Parathyroid adenoma (tissue), 2 donors: ENCODE data around the gene PLCB1.

Experiments
- H2AFZ ChIP-seq: fragments of 300-600 bp; sonication (generic); one replicate; pipeline ENCODE4 v1.7.0; 2017; ENCODE audit warnings: antibody characterized with exemption, mild to moderate bottlenecking
- H3K27ac ChIP-seq: fragments of 300-600 bp; sonication (generic); one replicate; pipeline ENCODE4 v1.7.0; 2017
- H3K27me3 ChIP-seq: fragments of 300-600 bp; sonication (generic); one replicate; pipeline ENCODE4 v1.7.0; 2017; ENCODE audit warnings: low read length; ENCODE audit not compliant: control insufficient read depth, insufficient read depth
- H3K36me3 ChIP-seq: fragments of 300-600 bp; sonication (generic); one replicate; pipeline ENCODE4 v1.7.0; 2017; ENCODE audit warnings: low read length; ENCODE audit not compliant: control insufficient read depth, insufficient read depth
- H3K4me1 ChIP-seq: fragments of 300-600 bp; sonication (generic); one replicate; pipeline ENCODE4 v1.7.0; 2017; ENCODE audit warnings: control low read depth
- H3K4me2 ChIP-seq: fragments of 300-600 bp; sonication (generic); one replicate; pipeline ENCODE4 v1.7.0; 2017; ENCODE audit warnings: low read length
- H3K4me3 ChIP-seq: fragments of 300-600 bp; sonication (generic); one replicate; pipeline ENCODE4 v1.7.0; 2017; ENCODE audit warnings: low read depth, low read length
- H3K79me2 ChIP-seq: fragments of 300-600 bp; sonication (generic); one replicate; pipeline ENCODE4 v1.7.0; 2017; ENCODE audit warnings: control low read depth
- H3K9ac ChIP-seq: fragments of 300-600 bp; sonication (generic); one replicate; pipeline ENCODE4 v1.7.0; 2017; ENCODE audit warnings: mild to moderate bottlenecking
- H3K9me3 ChIP-seq: fragments of 300-600 bp; sonication (generic); one replicate; pipeline ENCODE4 v1.7.0; 2017; ENCODE audit warnings: low read length; ENCODE audit not compliant: control insufficient read depth
- TF ChIP-seq, protein P1 (sequence below): fragments of 300-600 bp; sonication (generic); IDR thresholded peaks from one replicate; pipeline ENCODE4 v1.7.0; 2017; ENCODE audit warnings: antibody characterized with exemption, mild to moderate bottlenecking
- donor health status: primary hyperparathyroidism.

Gene PLCB1

DNA sequence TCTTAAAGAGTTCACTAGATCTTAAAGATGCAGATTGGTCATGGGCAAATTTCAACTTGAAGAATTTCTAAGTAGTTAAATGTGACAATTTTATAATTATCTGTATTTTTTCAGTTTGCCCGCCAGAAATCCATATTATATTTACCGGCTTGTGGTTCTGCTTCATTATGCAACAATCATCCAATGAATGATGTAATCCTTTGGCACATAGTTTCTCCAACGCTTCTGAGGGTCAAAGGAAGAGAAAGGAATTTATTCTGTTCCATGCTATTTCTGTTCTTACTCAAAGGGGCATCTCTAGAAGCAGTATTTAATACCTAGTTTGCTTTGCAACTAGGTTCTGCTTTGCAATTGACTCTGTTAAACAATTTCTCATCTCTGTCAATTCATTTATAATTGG is 577.6 kb downstream of the PLCB1 start:
- TF ChIP-seq, protein P1, sequence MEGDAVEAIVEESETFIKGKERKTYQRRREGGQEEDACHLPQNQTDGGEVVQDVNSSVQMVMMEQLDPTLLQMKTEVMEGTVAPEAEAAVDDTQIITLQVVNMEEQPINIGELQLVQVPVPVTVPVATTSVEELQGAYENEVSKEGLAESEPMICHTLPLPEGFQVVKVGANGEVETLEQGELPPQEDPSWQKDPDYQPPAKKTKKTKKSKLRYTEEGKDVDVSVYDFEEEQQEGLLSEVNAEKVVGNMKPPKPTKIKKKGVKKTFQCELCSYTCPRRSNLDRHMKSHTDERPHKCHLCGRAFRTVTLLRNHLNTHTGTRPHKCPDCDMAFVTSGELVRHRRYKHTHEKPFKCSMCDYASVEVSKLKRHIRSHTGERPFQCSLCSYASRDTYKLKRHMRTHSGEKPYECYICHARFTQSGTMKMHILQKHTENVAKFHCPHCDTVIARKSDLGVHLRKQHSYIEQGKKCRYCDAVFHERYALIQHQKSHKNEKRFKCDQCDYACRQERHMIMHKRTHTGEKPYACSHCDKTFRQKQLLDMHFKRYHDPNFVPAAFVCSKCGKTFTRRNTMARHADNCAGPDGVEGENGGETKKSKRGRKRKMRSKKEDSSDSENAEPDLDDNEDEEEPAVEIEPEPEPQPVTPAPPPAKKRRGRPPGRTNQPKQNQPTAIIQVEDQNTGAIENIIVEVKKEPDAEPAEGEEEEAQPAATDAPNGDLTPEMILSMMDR, result no peak
- Histone ChIP-seq H3K79me2 (no peaks in the 10 kb centered on the region), H3K9ac (no peak overlapping the region)

DNA sequence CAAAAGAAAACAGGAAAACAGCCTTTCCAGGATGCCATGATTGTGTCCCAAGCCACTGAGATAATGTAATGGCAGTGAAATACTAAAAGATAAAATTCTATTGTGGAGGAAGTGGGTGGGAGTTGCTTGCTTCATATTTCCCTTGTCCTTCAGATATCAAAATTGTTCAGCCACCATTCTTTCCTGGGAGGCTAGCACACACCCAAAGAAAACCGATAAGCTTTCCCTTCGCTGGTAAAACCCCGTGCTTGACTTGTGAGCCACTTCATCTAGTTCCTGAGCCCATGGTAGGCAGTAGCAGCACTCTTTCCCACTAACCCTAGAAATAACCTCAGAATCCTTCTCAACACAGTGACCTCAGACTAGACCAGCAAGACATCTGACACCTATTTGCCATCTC is 579.4 kb downstream of the PLCB1 start:
- no peaks in the 10 kb centered on the region for H3K79me2 ChIP-seq
- no peaks in the 10 kb centered on the region for H3K27me3 ChIP-seq
- no peak overlapping the region for H3K4me3 ChIP-seq
- H3K4me2 ChIP-seq, result no peak overlapping the region
- no peak overlapping the region for H3K27ac ChIP-seq
- H3K9me3 ChIP-seq, result no peaks in the 10 kb centered on the region
- H3K4me1 ChIP-seq, result no peaks in the 10 kb centered on the region
- H3K36me3 ChIP-seq, result no peaks in the 10 kb centered on the region
- H3K9ac ChIP-seq, result no peak overlapping the region
- H2AFZ ChIP-seq, result no peak overlapping the region
- TF ChIP-seq, protein P1, result no peak

More for the DNA sequence above, 577.6 kb downstream of the PLCB1 start:
- H3K27me3 ChIP-seq, result no peaks in the 10 kb centered on the region
- H3K4me3 ChIP-seq, result no peak overlapping the region
- H3K4me2 ChIP-seq, result no peak overlapping the region
- H3K36me3 ChIP-seq, result no peaks in the 10 kb centered on the region
- H3K27ac ChIP-seq, result no peak overlapping the region
- no peaks in the 10 kb centered on the region for H3K9me3 ChIP-seq
- no peaks in the 10 kb centered on the region for H3K4me1 ChIP-seq
- no peak overlapping the region for H2AFZ ChIP-seq

DNA sequence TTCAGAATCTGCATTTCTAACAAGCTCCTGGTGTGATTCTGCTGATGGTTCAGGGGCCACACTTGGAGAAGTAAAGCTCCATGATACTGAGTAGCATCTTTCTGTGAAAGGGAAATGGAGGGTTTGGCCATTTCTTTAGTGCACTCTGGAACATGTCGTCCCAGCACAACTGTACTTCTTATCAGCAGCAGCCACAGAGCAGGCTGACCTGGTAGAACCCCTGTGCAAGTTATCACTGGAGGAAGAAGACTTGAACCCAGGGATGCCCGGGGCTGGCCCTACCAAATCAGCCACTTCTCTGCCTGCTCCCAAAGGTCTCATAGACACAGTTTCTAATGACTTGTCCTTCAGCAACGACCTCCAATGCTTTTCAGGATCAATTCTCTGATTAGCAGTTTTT is 582.1 kb downstream of the PLCB1 start:
- TF ChIP-seq, protein P1, result no peak
- H3K27me3 ChIP-seq, result no peaks in the 10 kb centered on the region
- H3K4me3 ChIP-seq, result no peak overlapping the region

DNA sequence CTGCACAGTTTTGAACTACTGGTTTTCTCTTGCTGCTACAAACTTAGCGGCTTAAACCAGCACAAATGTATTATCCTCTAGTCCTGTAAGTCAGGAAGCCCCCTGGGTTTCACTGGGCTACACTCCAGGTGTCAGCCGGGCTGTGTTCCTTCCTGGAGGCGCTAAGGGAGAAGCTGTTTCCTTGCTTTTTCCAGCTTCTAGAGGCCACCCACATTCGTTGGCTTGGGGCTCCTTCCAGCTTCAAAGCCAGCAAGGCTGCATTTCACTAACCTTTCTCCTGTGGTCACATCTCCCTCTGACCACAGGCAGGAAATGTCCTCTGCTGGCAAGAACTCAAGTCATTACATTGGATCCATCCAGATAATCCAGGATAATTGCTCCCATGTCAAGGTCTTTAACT is 586.2 kb downstream of the PLCB1 start:
- no peaks in the 10 kb centered on the region for H3K4me1 ChIP-seq
- no peaks in the 10 kb centered on the region for H3K36me3 ChIP-seq
- no peak overlapping the region for H2AFZ ChIP-seq
- TF ChIP-seq, protein P1, result no peak
- no peaks in the 10 kb centered on the region for H3K27me3 ChIP-seq
- H3K9me3 ChIP-seq, result no peaks in the 10 kb centered on the region
- H3K27ac ChIP-seq, result no peak overlapping the region
- H3K4me3 ChIP-seq, result no peak overlapping the region
- no peak overlapping the region for H3K4me2 ChIP-seq
- H3K79me2 ChIP-seq, result no peaks in the 10 kb centered on the region
- H3K9ac ChIP-seq, result no peak overlapping the region

More for the DNA sequence above, 582.1 kb downstream of the PLCB1 start:
- Histone ChIP-seq H3K36me3 (no peaks in the 10 kb centered on the region), H3K4me2 (no peak overlapping the region), H2AFZ (no peak overlapping the region), H3K27ac (no peak overlapping the region), H3K79me2 (no peaks in the 10 kb centered on the region), H3K4me1 (no peaks in the 10 kb centered on the region), H3K9me3 (no peaks in the 10 kb centered on the region), H3K9ac (no peak overlapping the region)

DNA sequence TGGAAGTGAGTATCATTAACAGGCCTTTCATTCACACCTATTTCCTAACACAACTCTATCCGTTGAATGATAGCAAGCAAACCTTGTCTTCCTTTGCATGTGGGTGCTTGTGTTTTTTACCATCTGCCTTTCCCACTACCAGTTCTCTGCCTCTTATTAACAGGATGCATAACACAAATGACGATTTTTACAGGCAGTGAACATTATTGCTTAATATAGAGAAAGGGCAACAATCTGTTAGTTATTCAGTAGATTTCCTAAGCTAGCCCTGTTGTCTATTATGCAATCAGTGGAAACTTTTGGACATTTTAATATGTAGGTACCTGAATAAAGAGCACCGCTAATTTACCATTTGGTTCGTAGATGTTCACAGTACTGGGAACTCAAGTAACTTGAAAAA is 588.0 kb downstream of the PLCB1 start:
- H3K36me3 ChIP-seq, result no peaks in the 10 kb centered on the region
- no peak overlapping the region for H3K4me3 ChIP-seq
- H3K4me1 ChIP-seq, result no peaks in the 10 kb centered on the region
- no peak overlapping the region for H3K4me2 ChIP-seq
- TF ChIP-seq, protein P1, result no peak
- H3K79me2 ChIP-seq, result no peaks in the 10 kb centered on the region
- no peak overlapping the region for H3K9ac ChIP-seq
- no peaks in the 10 kb centered on the region for H3K27me3 ChIP-seq
- H3K27ac ChIP-seq, result no peak overlapping the region
- no peaks in the 10 kb centered on the region for H3K9me3 ChIP-seq
- no peak overlapping the region for H2AFZ ChIP-seq
